Measurements from ENCODE around the gene LRRC3.
"Not testable (repeated sequence)": the region's sequence is repeated elsewhere in the genome, so short reads cannot be mapped to it uniquely, and the experiment has no call there.

The LRRC3 gene, protein sequence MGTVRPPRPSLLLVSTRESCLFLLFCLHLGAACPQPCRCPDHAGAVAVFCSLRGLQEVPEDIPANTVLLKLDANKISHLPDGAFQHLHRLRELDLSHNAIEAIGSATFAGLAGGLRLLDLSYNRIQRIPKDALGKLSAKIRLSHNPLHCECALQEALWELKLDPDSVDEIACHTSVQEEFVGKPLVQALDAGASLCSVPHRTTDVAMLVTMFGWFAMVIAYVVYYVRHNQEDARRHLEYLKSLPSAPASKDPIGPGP

DNA sequence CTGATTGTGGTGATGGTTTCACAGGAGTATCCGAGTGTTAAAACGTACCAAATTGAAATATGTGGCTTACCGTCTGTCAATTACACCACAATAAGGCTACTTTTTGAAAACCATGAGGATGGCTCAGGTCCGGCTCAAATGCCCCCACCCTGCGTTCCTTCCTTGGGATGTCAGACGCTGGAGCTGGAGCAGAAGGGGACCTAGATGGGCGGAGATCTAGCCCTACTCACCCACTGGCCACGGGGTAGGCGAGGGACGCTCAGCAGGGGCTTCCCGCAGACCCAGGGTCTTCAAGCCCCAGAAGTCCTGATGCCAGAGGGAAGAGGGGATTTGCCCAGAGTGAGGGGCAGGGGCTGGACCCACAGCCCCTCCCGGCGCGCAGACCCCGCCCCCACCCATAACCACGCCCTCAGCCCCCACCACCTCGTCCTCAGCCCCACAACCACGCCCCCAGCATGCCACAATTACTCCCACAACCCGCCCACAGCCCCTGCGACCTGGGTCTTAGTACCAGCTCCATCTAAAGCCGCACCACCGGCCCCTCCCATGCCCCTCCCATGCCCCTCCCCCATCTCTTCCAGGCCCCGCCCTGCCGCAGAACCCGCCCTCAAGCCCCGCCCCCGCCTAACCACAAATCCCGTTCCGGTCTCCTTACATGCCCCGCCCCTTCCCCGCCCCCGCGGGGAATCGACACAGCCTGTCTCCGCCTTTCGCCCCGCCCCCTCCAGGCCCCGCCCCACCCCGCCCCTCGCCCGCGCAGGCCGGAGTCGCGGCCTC lies at the start of gene LRRC3:
TSS of gene LRRC3 (plus strand) at position 764 of the 777 bp plus-strand sequence. CDS start 1,135 bp downstream, outside the sequence.
- Mint-ChIP-seq H3K4me3 (peak within 1 kb of the TSS; percentile 75), H3K27me3 (peaks cover 4% of the 10 kb centered on the region), H3K9me3 (ENCODE audit: low read depth) (no peaks in the 10 kb centered on the region), H3K4me1 (ENCODE audit: low read depth) (peaks cover 6% of the 10 kb centered on the region), H3K27ac (no peak within 1 kb of the TSS), H3K36me3 (no peaks in the 10 kb centered on the region)

GRCh38 chr21:44405948-44406872 lies 49.1 kb upstream of the LRRC3 start:
- Mint-ChIP-seq H3K9me3 (ENCODE audit: low read depth) (no peaks in the 10 kb centered on the region), H3K36me3 (no peaks in the 10 kb centered on the region), H3K4me3 (no peak overlapping the region), H3K27ac (no peak overlapping the region), H3K27me3 (no peaks in the 10 kb centered on the region), H3K4me1 (ENCODE audit: low read depth) (peaks cover 11% of the 10 kb centered on the region)

- H3K27ac Mint-ChIP-seq, result peak overlapping the region; percentile 86
- no peaks in the 10 kb centered on the region for H3K9me3 Mint-ChIP-seq (ENCODE audit: low read depth)
- no peak overlapping the region for H3K4me3 Mint-ChIP-seq
- no peaks in the 10 kb centered on the region for H3K27me3 Mint-ChIP-seq
- no peaks in the 10 kb centered on the region for H3K36me3 Mint-ChIP-seq
- H3K4me1 Mint-ChIP-seq (ENCODE audit: low read depth), result peaks cover 11% of the 10 kb centered on the region
Measured at GRCh38 chr21:44406953-44407352, 48.4 kb upstream of the LRRC3 start.

GRCh38 chr21:44407493-44407892 lies 47.8 kb upstream of the LRRC3 start:
- Mint-ChIP-seq H3K4me3 (peak overlapping the region; percentile 12), H3K27me3 (no peaks in the 10 kb centered on the region), H3K4me1 (ENCODE audit: low read depth) (peaks cover 11% of the 10 kb centered on the region), H3K9me3 (ENCODE audit: low read depth) (no peaks in the 10 kb centered on the region), H3K27ac (peak overlapping the region; percentile 86), H3K36me3 (peaks cover 2% of the 10 kb centered on the region)

DNA sequence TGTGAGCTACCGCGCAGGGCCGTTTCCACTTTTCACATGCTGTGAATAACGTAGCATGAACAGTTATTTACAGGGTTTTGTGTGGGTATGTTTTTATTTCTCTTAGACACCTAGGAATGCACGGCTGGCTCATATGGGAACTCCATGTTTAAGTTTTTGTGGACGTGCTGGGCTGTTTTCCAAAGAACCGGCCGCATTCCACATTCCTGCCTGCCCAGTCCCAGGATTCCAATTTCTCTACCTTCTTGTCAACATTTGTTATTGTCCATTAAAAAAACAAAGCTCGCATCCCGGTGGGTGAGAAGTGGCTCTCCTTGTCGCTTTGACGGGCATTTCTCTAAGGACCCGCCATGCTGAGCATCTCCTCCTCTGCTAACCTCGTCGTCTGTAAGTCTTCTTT lies 47.1 kb upstream of the LRRC3 start:
- Mint-ChIP-seq H3K4me3 (no peak overlapping the region), H3K27ac (no peak overlapping the region), H3K36me3 (peaks cover 3% of the 10 kb centered on the region), H3K9me3 (ENCODE audit: low read depth) (no peaks in the 10 kb centered on the region), H3K4me1 (ENCODE audit: low read depth) (peaks cover 11% of the 10 kb centered on the region), H3K27me3 (no peaks in the 10 kb centered on the region)

DNA sequence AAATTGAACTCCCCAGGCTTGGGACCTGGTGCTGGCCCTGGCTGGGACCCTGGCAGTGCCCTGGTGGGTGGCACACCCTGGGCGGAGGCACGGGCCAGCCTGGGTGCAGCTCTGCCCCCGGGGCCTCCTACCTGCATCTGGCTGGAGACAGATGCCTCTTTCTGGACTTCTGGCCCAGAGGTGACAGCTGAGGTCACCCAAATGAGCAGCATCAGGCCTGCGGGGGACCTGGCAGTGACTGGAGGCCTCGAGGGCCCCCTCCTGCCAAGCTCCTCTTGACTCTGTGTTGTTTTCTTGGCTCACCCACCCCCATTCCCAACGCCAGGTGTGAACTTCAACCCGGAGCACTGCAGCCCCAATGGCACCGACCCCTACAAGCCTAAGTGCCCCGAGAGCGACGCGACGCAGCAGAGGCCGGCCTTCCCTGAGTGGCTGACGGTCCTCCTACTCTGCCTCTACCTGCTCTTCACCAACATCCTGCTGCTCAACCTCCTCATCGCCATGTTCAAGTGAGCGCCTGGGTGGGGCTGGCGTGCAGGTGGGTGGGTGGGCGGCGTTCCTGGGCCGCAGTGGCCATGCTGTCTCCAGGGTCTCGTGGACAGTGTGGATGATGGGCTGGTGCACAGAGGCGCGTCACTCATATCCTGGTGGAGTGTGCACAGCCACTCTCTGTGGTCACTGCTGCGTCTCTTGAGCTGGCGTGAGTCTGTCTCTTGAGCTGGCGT lies 41.6 kb upstream of the LRRC3 start:
- Mint-ChIP-seq H3K4me3 (no peak overlapping the region), H3K27me3 (no peaks in the 10 kb centered on the region), H3K27ac (no peak overlapping the region), H3K9me3 (ENCODE audit: low read depth) (no peaks in the 10 kb centered on the region), H3K4me1 (ENCODE audit: low read depth) (peaks cover 2% of the 10 kb centered on the region), H3K36me3 (peaks cover 3% of the 10 kb centered on the region)

DNA sequence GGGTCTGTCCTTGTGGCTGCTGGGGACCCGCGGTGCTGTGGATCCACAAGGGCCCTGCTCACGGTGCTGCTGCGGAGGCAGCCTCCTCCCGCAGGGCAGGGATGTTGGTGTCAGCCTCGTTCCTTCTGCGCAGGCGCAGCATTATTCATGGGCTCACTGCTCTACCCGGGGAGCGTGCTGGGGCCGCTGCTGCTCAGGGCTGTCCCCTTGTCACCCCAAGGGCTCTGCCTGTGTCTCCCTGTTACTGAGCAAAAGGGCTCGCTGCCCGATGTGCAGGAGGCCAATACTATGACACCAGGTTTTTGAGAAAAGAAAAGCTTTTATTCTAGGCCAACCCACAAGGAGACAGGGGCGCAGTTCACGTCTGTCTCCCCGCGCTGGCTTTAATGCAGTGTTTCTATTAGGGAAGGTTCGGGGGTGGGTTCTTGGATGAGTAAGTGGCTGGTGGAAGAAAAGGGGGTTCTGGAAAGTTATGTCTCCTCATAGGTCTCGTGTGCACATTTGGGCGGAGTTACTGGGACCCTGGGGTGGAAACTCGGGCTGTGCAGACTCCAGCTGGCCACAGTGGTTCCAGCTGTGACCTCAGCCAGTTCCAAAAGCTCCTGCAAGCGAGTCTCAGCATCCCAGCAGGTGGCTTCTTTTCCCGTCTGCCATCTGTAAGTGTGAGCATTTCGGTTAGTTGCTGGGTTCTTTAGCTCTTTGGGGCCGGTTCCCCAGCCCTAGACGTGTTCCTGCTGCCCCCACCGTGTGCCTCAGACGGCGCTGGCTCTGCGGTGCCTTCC lies 40.8 kb upstream of the LRRC3 start:
- Mint-ChIP-seq H3K27ac (no peak overlapping the region), H3K4me3 (no peak overlapping the region), H3K9me3 (ENCODE audit: low read depth) (no peaks in the 10 kb centered on the region), H3K27me3 (no peaks in the 10 kb centered on the region), H3K36me3 (peaks cover 3% of the 10 kb centered on the region), H3K4me1 (ENCODE audit: low read depth) (no peaks in the 10 kb centered on the region)

- Mint-ChIP-seq H3K36me3 (peaks cover 3% of the 10 kb centered on the region), H3K4me1 (ENCODE audit: low read depth) (no peaks in the 10 kb centered on the region), H3K4me3 (no peak overlapping the region), H3K27me3 (no peaks in the 10 kb centered on the region), H3K9me3 (ENCODE audit: low read depth) (no peaks in the 10 kb centered on the region), H3K27ac (no peak overlapping the region)
Measured at GRCh38 chr21:44415073-44416025, 40.0 kb upstream of the LRRC3 start.

GRCh38 chr21:44416193-44416592 lies 39.1 kb upstream of the LRRC3 start:
- H3K36me3 Mint-ChIP-seq, result peaks cover 3% of the 10 kb centered on the region
- H3K9me3 Mint-ChIP-seq (ENCODE audit: low read depth), result no peaks in the 10 kb centered on the region
- H3K4me3 Mint-ChIP-seq, result no peak overlapping the region
- H3K4me1 Mint-ChIP-seq (ENCODE audit: low read depth), result no peaks in the 10 kb centered on the region
- no peak overlapping the region for H3K27ac Mint-ChIP-seq
- H3K27me3 Mint-ChIP-seq, result no peaks in the 10 kb centered on the region

- H3K27ac Mint-ChIP-seq; H3K36me3 Mint-ChIP-seq; H3K27me3 Mint-ChIP-seq; H3K4me3 Mint-ChIP-seq; H3K9me3 Mint-ChIP-seq (ENCODE audit: low read depth); H3K4me1 Mint-ChIP-seq (ENCODE audit: low read depth): not testable (repeated sequence)
Measured at GRCh38 chr21:44417621-44418107, 37.6 kb upstream of the LRRC3 start.

GRCh38 chr21:44418108-44418875 lies 37.0 kb upstream of the LRRC3 start:
- Mint-ChIP-seq H3K4me3 (no peak overlapping the region), H3K27ac (no peak overlapping the region), H3K4me1 (ENCODE audit: low read depth) (no peaks in the 10 kb centered on the region), H3K27me3 (no peaks in the 10 kb centered on the region), H3K9me3 (ENCODE audit: low read depth) (no peaks in the 10 kb centered on the region), H3K36me3 (no peaks in the 10 kb centered on the region)

DNA sequence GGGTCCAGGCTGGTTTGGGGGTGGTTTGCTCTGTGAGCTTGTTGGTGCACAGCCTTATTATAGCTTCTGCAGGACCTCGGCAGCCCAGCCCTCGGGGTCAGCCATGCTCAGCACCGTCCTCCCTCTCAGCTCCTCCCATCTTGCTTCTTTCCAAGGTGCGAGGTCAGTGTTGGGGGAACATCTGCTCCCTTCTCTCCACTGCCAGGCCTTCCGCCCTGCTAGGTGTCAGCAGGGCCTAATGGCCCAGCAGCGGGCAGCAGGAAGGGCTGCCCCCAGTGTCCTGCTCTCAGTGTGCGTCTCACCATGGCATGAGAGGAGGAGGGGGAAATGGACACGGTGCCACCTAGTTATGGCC lies 36.5 kb upstream of the LRRC3 start:
- Mint-ChIP-seq H3K36me3 (no peaks in the 10 kb centered on the region), H3K4me1 (ENCODE audit: low read depth) (no peaks in the 10 kb centered on the region), H3K27me3 (no peaks in the 10 kb centered on the region), H3K27ac (no peak overlapping the region), H3K4me3 (no peak overlapping the region), H3K9me3 (ENCODE audit: low read depth) (no peaks in the 10 kb centered on the region)

Measured in activated naive CD8-positive, alpha-beta T cell (primary cell).